Aorta (tissue), 5 donors: ENCODE results near the gene SHISAL2A. TPM values are rescaled to one million over a fixed set of nuclear protein-coding genes. Genes with fewer than 3 reads are reported as not detected.

ENCODE experiments used
- ATAC-seq: fragments of 200-7000 bp; cut with Tn5 transposase; one replicate; pipeline ENCODE4 v1.9.1; 2022; ENCODE audit warnings: moderate library complexity; ENCODE audit not compliant: low FRiP score
- DNase-seq, 2 donors: peaks; one replicate each; pipeline ENCODE4 v3.0.0-alpha.2; 2020
- H3K27ac ChIP-seq, 2 donors: one replicate each; pipeline ENCODE4 v1.5.1; 2013; ENCODE audit warnings: low read length in 2 of 2, mild to moderate bottlenecking in 2 of 2, moderate library complexity in 2 of 2, control low read depth in 1 of 2, inconsistent platforms in 1 of 2, low read depth in 1 of 2
- H3K27me3 ChIP-seq, 2 donors: one replicate each; pipeline ENCODE4 v1.6.1; 2013; ENCODE audit warnings: control low read depth in 1 of 2, low read length in 1 of 2, mild to moderate bottlenecking in 1 of 2, moderate library complexity in 1 of 2; ENCODE audit not compliant: insufficient read depth in 2 of 2, control insufficient read depth in 1 of 2
- H3K36me3 ChIP-seq, 2 donors: one replicate each; pipeline ENCODE4 v1.6.1; 2013; ENCODE audit warnings: control low read depth in 1 of 2, low read length in 1 of 2, mild to moderate bottlenecking in 1 of 2; ENCODE audit not compliant: insufficient read depth in 2 of 2, control insufficient read depth in 1 of 2
- H3K4me1 ChIP-seq, 2 donors: one replicate each; pipeline ENCODE4 v1.6.1; 2013; ENCODE audit warnings: low read length in 2 of 2, control low read depth in 1 of 2, mild to moderate bottlenecking in 1 of 2, moderate library complexity in 1 of 2; ENCODE audit not compliant: insufficient read depth in 2 of 2, control insufficient read depth in 1 of 2
- H3K4me3 ChIP-seq, 2 donors: one replicate each; pipeline ENCODE4 v1.5.1; 2013; ENCODE audit warnings: low read length in 2 of 2, control low read depth in 1 of 2, mild to moderate bottlenecking in 1 of 2
- H3K9me3 ChIP-seq: one replicate; pipeline ENCODE4 v1.6.1; 2013; ENCODE audit warnings: mild to moderate bottlenecking, low read length; ENCODE audit not compliant: control insufficient read depth
- WGBS, 2 donors: extraction: QIAGEN DNeasy Blood & Tissue Kit; methylation state at CpG; one replicate each; pipeline ENCODE4 v1.1.7; 2013; 5-methylcytosine and 5-hydroxymethylcytosine counted together
- intact Hi-C, 2 donors: fragments of 100-400 bp; cut with DNase I; formaldehyde crosslinking; loops; one replicate each; pipeline versions ENCODE4 v1.14.2 to v1.15.0; 2022
- polyA plus RNA-seq, 2 donors: library from polyadenylated mRNA; stranded (reverse); fragments of 200-250 nt; gene quantifications; one replicate each; pipeline ENCODE4 v1.2.3, GENCODE V29; 2013
- total RNA-seq, 2 donors: library from RNA; stranded (reverse); fragmentation: NEBNext Ultra II Directional; extraction: Animal tissue kit (Norgen Biotek cat#: 25700); gene quantifications; one replicate each; pipeline ENCODE4 v1.2.1, GENCODE V29; 2021
- donor health status: healthy with polysubstance abuse.
- donor health status: Bipolar disorder and iron deficiency.
- donor health status: DM: no; HTN: no; CAD: no.
- donor health status: DM: no; HTN: no; CAD: no.
- donor health status: DM: yes; HTN: yes; CAD: no.

Gene SHISAL2A
- total and polyA plus RNA-seq, 4 donors: 0.23 to 0.96 (median 0.88) TPM; not detected in 1

DNA sequence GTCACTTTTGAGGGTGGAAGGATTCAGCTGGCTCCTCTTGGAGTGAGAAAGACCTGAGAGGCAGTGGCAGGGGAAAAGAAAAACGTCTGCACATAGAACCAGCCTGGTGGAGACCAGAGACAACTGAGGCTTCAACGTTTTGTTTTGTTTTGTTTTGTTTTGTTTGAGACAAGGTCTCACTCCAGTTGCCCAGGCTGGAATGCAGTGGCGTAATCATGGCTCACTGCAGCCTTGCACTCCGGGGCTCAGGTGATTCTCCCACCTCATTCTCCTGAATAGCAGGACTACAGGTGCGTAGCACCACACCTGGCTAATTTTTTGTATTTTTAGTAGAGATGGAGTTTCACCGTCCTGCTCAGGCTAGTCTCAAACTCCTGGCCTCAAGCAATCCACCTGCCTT is 12.3 kb downstream of the SHISAL2A start:
- 53 to 66% methylated on average over 6 of the region's 6 CpGs for WGBS, 2 donors
- intact Hi-C loops: no loop called here

DNA sequence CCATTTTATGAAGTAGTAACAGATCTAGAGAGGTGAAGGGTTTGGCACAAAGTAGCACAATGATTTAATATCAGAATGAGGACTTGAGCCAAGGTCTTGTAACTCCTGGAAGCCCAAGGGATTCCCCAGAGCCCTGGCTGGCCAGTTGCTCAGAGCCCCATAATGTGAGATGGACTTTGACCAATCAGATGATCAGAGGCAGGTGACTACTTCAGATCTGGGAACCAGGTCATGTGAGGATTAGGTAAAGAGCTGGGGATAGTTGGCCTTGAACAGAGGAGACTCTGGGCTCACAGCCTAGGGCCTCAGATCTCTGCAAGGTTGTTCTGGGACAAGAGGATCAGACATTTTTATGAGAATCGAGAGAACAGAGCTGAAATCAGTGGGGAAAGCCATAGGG is 18.9 kb downstream of the SHISAL2A start:
- ATAC-seq (no peak), DNase-seq (no peak)
- 93 to 94% methylated on average over 1 of the region's 1 CpG for WGBS, 2 donors
- no peaks in the 10 kb centered on the region for H3K27me3 ChIP-seq
- H3K9me3 ChIP-seq: no peaks in the 10 kb centered on the region
- H3K27ac ChIP-seq: no peak overlapping the region
- intact Hi-C loops: no loop called here
- H3K36me3 ChIP-seq: no peaks in the 10 kb centered on the region
- no peaks in the 10 kb centered on the region for H3K4me1 ChIP-seq
- H3K4me3 ChIP-seq: no peak overlapping the region

More for the DNA sequence above, 12.3 kb downstream of the SHISAL2A start:
- ATAC-seq (no peak), DNase-seq (no peak)
- Histone ChIP-seq H3K27ac (no peak overlapping the region), H3K4me3 (no peak overlapping the region), H3K36me3 (no peaks in the 10 kb centered on the region), H3K9me3 (no peaks in the 10 kb centered on the region), H3K4me1 (no peaks in the 10 kb centered on the region), H3K27me3 (no peaks in the 10 kb centered on the region)

- Histone ChIP-seq H3K36me3 (no peaks in the 10 kb centered on the region), H3K4me3 (no peak overlapping the region), H3K9me3 (no peaks in the 10 kb centered on the region), H3K27ac (no peak overlapping the region), H3K27me3 (no peaks in the 10 kb centered on the region), H3K4me1 (no peaks in the 10 kb centered on the region)
- intact Hi-C loops: no loop called here
- ATAC-seq: no peak
- WGBS, 2 donors: 94 to 95% methylated on average over 5 of the region's 5 CpGs
- DNase-seq: no peak
These were observed 20.4 kb downstream of the SHISAL2A start for GRCh38 chr1:52653207-52653849.

DNA sequence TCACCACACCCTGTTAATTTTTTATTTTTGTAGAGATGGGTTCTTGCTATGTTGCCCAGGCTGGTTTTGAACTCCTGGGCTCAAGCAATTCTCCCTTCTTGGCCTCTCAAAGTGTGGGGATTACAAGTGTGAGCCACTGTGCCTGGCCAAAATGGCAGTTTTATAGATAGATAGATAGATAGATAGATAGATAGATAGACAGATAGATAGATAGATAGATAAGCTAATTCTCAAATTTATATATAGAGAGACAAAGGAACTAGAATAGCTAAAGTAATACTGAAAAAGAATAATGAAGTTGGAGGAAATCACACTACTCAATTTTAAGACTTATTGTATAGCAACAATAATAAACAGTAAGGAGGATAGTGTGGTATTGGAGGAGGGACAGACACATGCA is 21.1 kb downstream of the SHISAL2A start:
- intact Hi-C loops: no loop called here
- Histone ChIP-seq H3K9me3 (no peaks in the 10 kb centered on the region), H3K4me3 (no peak overlapping the region), H3K36me3 (no peaks in the 10 kb centered on the region), H3K4me1 (no peaks in the 10 kb centered on the region), H3K27ac (no peak overlapping the region), H3K27me3 (no peaks in the 10 kb centered on the region)
- ATAC-seq (no peak), DNase-seq (no peak)

GRCh38 chr1:52657702-52658101 is 24.7 kb downstream of the SHISAL2A start:
- DNase-seq: no peak
- no peaks in the 10 kb centered on the region for H3K4me1 ChIP-seq
- intact Hi-C loops: no loop called here
- 90 to 91% methylated on average over 3 of the region's 3 CpGs for WGBS, 2 donors
- no peaks in the 10 kb centered on the region for H3K9me3 ChIP-seq
- H3K4me3 ChIP-seq: no peak overlapping the region
- H3K27ac ChIP-seq: no peak overlapping the region
- no peak for ATAC-seq
- H3K27me3 ChIP-seq: no peaks in the 10 kb centered on the region
- no peaks in the 10 kb centered on the region for H3K36me3 ChIP-seq

DNA sequence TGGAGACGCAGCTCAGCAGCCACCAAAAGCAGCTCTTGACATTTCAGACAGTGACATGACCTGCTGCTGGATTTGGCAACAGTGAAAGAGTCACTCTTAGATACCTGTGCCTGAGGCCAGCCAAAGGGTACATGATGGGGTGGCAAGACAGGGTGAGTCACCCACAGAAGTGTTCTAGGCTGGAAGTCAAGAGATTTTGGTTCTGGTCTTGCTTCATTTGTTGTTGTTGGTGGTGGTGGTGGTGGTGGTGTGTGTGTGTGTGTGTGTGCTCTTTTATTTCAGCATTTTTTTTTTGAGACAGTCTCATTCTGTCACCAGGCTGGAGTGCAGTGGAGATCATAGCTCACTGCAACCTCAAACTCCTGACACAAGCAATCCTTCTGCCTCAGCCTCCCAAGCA is 25.8 kb downstream of the SHISAL2A start:
- WGBS, 2 donors: 80 to 82% methylated on average over 1 of the region's 1 CpG
- no peak for ATAC-seq
- intact Hi-C loops: no loop called here
- Histone ChIP-seq H3K27me3 (no peaks in the 10 kb centered on the region), H3K4me1 (no peaks in the 10 kb centered on the region), H3K9me3 (no peaks in the 10 kb centered on the region), H3K27ac (no peak overlapping the region), H3K36me3 (no peaks in the 10 kb centered on the region), H3K4me3 (no peak overlapping the region)
- no peak for DNase-seq

DNA sequence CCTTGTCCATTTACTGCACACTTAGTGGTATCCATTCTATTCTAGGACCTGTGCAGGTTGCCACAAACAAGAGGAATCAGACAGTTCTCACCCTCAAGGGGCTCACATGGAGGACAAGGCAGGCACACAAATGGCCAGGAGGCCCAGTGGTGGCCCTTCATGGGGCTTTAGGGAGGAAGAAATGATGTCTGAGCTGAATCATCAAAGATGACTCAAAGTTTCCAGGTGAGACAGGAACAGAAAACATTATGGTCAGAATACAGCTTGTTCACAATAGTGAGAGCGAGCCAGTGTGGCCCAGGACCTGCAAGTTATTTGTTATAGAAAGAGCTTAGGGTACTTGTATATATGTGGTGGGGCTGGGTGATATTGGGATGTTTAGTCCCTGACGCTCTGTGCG is 26.4 kb downstream of the SHISAL2A start:
- Histone ChIP-seq H3K4me1 (no peaks in the 10 kb centered on the region), H3K36me3 (no peaks in the 10 kb centered on the region), H3K9me3 (no peaks in the 10 kb centered on the region), H3K4me3 (no peak overlapping the region), H3K27ac (no peak overlapping the region), H3K27me3 (no peaks in the 10 kb centered on the region)
- 97% methylated on average over 3 of the region's 3 CpGs for WGBS, 2 donors
- DNase-seq (no peak), ATAC-seq (no peak)
- intact Hi-C loops: no loop called here

DNA sequence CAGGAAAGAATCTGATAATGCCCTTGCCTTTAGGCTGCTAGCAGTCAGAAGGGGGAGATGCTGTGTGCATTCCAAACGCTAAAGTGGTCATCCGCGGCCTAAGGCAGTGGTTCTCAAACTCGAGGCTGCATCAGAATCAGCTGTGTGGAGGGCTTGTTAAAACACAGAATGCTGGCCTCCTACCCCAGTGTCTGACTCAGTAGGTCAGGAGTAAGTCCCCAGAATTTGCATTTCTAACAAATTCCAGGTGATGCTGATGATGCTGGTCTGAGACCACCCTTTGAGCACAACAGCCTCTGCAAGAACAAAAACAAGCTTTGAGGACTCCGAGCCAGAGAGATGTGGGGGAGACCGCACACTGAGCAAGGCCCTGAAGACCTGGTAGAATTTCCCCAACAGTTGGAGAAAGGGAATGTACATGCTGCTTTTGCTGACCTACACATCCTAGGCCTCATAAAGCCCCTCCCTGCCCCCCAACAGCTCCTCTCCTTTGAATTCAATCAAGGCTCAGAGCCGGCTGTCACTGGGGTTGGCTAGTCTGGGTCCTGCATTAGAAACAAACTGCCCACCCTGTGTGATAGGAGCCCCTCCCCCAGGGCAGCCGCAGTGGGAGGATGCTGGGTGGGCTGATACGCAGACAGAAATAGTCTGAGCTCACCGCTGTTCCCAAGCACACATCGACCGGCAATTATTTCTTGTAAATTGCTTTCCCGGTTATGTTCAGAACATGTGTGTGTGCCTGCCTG is 27.1 kb downstream of the SHISAL2A start:
- Histone ChIP-seq H3K36me3 (no peaks in the 10 kb centered on the region), H3K9me3 (no peaks in the 10 kb centered on the region), H3K4me3 (no peak overlapping the region), H3K27ac (no peak overlapping the region), H3K4me1 (no peaks in the 10 kb centered on the region), H3K27me3 (no peaks in the 10 kb centered on the region)
- ATAC-seq (no peak), DNase-seq (no peak)
- intact Hi-C loops: no loop called here
- WGBS, 2 donors: 64 to 70% methylated on average over 13 of the region's 13 CpGs

GRCh38 chr1:52660807-52661206 is 27.8 kb downstream of the SHISAL2A start:
- DNase-seq (no peak), ATAC-seq (no peak)
- intact Hi-C loops: no loop called here
- no peak overlapping the region for H3K27ac ChIP-seq
- H3K4me1 ChIP-seq: no peaks in the 10 kb centered on the region
- no peaks in the 10 kb centered on the region for H3K9me3 ChIP-seq
- WGBS, 2 donors: 76 to 82% methylated on average over 3 of the region's 3 CpGs
- no peaks in the 10 kb centered on the region for H3K27me3 ChIP-seq
- no peaks in the 10 kb centered on the region for H3K36me3 ChIP-seq
- no peak overlapping the region for H3K4me3 ChIP-seq
